Mesothelial cell of epicardium (in vitro differentiated cells): ENCODE data around the gene FSTL5. TPM values are rescaled to one million over a fixed set of nuclear protein-coding genes. Genes with fewer than 3 reads are reported as not detected.

Source experiments
- DNase-seq, 2 experiments: peaks; one replicate each; pipeline ENCODE4 v3.0.0; 2021; ENCODE audit warnings: low spot score in 2 of 2; ENCODE audit not compliant: unreplicated experiment in 2 of 2
- H3K27ac Mint-ChIP-seq: 2 replicates; pipeline ENCODE4 v1.8.0; 2021; ENCODE audit warnings: mixed read lengths
- H3K27me3 Mint-ChIP-seq: 2 replicates; pipeline ENCODE4 v1.8.0; 2021; ENCODE audit warnings: low read depth, mixed read lengths
- H3K36me3 Mint-ChIP-seq: 2 replicates; pipeline ENCODE4 v1.8.0; 2021; ENCODE audit warnings: mixed read lengths
- H3K4me1 Mint-ChIP-seq: 2 replicates; pipeline ENCODE4 v1.8.0; 2021; ENCODE audit warnings: mixed read lengths
- H3K4me3 Mint-ChIP-seq: 2 replicates; pipeline ENCODE4 v1.8.0; 2021; ENCODE audit warnings: mild to moderate bottlenecking, moderate library complexity, mixed read lengths
- H3K9me3 Mint-ChIP-seq: 2 replicates; pipeline ENCODE4 v1.8.0; 2021; ENCODE audit warnings: mixed read lengths
- total RNA-seq: library from RNA; stranded (reverse); gene quantifications from 3 replicates; pipeline ENCODE4 v1.2.1, GENCODE V29; 2021
- TF ChIP-seq, protein P1 (sequence below): fragments of 200-600 bp; sonication (generic); IDR thresholded peaks from one replicate; pipeline ENCODE4 v1.5.0; 2021; ENCODE audit warnings: antibody characterized with exemption; ENCODE audit not compliant: unreplicated experiment

Gene FSTL5
- total RNA-seq, 1 donor from 2014 or later: 0.04 TPM

GRCh38 chr4:162038112-162038511 lies 125.7 kb downstream of the FSTL5 start:
- Mint-ChIP-seq H3K9me3 (no peaks in the 10 kb centered on the region), H3K36me3 (no peaks in the 10 kb centered on the region), H3K27me3 (no peaks in the 10 kb centered on the region), H3K4me1 (peaks cover 5% of the 10 kb centered on the region), H3K4me3 (no peak overlapping the region), H3K27ac (no peak overlapping the region)
- TF ChIP-seq, protein P1, sequence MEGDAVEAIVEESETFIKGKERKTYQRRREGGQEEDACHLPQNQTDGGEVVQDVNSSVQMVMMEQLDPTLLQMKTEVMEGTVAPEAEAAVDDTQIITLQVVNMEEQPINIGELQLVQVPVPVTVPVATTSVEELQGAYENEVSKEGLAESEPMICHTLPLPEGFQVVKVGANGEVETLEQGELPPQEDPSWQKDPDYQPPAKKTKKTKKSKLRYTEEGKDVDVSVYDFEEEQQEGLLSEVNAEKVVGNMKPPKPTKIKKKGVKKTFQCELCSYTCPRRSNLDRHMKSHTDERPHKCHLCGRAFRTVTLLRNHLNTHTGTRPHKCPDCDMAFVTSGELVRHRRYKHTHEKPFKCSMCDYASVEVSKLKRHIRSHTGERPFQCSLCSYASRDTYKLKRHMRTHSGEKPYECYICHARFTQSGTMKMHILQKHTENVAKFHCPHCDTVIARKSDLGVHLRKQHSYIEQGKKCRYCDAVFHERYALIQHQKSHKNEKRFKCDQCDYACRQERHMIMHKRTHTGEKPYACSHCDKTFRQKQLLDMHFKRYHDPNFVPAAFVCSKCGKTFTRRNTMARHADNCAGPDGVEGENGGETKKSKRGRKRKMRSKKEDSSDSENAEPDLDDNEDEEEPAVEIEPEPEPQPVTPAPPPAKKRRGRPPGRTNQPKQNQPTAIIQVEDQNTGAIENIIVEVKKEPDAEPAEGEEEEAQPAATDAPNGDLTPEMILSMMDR: no peak
- DNase-seq: no peak

GRCh38 chr4:162017863-162018262 lies 145.9 kb downstream of the FSTL5 start:
- Mint-ChIP-seq H3K36me3 (no peaks in the 10 kb centered on the region), H3K4me1 (no peaks in the 10 kb centered on the region), H3K27me3 (no peaks in the 10 kb centered on the region), H3K4me3 (no peak overlapping the region), H3K27ac (no peak overlapping the region), H3K9me3 (no peaks in the 10 kb centered on the region)
- no peak for DNase-seq
- TF ChIP-seq, protein P1: no peak

DNA sequence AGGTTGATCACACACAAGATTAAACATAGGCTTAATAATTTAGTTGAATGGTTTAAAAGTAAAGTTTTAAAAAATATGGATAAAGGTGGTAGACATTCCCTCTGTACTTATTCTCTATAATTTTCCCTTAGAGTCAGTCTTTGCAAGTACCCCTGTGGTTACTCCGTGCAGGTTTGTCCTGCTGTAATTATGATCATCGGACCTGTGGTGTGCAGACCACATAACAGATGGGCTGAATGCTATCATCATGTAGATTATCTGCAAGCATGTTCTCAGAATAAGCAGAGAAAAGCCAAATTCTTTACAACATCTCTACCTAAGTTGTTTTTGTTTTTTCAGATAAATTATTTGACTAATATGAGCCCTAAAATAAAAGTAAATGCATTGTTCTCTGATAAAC lies 146.8 kb downstream of the FSTL5 start:
- H3K27ac Mint-ChIP-seq: no peak overlapping the region
- no peak overlapping the region for H3K4me3 Mint-ChIP-seq
- no peaks in the 10 kb centered on the region for H3K27me3 Mint-ChIP-seq

GRCh38 chr4:162016219-162016618 lies 147.6 kb downstream of the FSTL5 start:
- Mint-ChIP-seq H3K9me3 (no peaks in the 10 kb centered on the region), H3K36me3 (no peaks in the 10 kb centered on the region), H3K27ac (no peak overlapping the region), H3K27me3 (no peaks in the 10 kb centered on the region), H3K4me1 (no peaks in the 10 kb centered on the region), H3K4me3 (no peak overlapping the region)
- DNase-seq: no peak
- TF ChIP-seq, protein P1: no peak

More for the DNA sequence above, 146.8 kb downstream of the FSTL5 start:
- DNase-seq: no peak
- Mint-ChIP-seq H3K4me1 (no peaks in the 10 kb centered on the region), H3K9me3 (no peaks in the 10 kb centered on the region), H3K36me3 (no peaks in the 10 kb centered on the region)
- TF ChIP-seq, protein P1: no peak

GRCh38 chr4:162015090-162015489 lies 148.7 kb downstream of the FSTL5 start:
- Mint-ChIP-seq H3K4me1 (no peaks in the 10 kb centered on the region), H3K4me3 (no peak overlapping the region), H3K9me3 (no peaks in the 10 kb centered on the region), H3K36me3 (no peaks in the 10 kb centered on the region), H3K27me3 (no peaks in the 10 kb centered on the region), H3K27ac (no peak overlapping the region)
- TF ChIP-seq, protein P1: no peak
- no peak for DNase-seq

DNA sequence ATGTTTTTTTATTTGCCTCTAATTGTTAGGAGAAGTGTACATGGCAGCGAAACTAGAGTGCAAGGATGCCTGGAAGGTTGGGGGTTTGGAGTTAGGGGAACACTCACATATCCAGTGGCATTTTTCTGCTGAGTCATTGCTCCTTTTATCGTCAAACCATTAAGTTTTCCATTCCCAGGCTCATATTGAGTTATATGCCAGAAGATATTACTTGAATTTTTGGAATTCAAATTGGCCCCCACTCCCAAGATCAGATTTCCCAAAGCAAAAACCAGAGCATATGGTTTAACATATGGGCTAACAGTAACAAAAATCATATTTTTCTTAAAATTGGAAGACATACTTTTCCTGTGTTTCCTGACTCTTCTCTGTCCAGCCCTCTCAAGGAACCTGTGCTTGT lies 152.7 kb downstream of the FSTL5 start:
- Mint-ChIP-seq H3K4me3 (no peak overlapping the region), H3K4me1 (no peaks in the 10 kb centered on the region), H3K36me3 (no peaks in the 10 kb centered on the region), H3K27ac (no peak overlapping the region), H3K9me3 (no peaks in the 10 kb centered on the region), H3K27me3 (no peaks in the 10 kb centered on the region)
- no peak for DNase-seq
- TF ChIP-seq, protein P1: no peak
